Measurements from ENCODE around the gene LRP10.

DNA sequence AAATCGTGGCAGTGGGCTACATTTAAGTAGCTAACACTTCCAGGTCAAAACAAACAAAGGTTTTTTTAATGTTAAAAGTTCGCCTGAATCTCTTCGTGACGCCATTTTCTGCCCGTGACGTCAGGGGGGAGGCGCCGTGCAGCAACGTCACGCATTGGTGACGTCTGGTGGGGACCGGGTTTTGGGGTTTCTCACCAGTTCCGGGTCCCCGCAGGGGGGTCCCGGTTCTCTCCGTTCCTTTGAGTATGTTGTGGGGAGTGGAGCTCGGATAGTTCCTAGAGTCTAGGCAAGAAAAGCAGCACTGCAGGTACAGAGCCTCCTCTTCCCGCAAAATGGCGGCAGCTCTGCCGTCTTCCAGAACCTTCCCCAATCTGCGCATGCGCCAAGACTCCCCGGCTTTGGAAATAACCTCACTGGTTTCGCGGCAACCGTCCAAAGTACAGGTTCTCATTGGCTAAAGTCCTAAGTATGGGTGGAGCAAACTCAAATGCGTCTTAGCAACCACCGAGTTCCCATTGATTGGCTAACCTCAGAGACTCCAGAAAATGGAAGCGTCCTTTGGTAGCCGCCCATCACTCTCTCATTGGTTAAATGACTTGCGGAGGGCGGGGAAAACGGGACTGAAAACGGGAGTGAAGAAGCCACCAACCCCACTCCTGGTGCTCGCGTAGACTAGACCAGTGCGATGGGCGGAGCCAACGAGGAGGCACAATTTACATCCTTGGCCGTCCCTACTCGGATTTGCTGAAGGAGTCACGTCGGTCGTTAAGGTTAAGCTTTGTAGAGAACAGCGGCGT, 47.5 kb downstream of the LRP10 start, which contains the start of gene RBM23:
- TF ChIP-seq, protein P1, sequence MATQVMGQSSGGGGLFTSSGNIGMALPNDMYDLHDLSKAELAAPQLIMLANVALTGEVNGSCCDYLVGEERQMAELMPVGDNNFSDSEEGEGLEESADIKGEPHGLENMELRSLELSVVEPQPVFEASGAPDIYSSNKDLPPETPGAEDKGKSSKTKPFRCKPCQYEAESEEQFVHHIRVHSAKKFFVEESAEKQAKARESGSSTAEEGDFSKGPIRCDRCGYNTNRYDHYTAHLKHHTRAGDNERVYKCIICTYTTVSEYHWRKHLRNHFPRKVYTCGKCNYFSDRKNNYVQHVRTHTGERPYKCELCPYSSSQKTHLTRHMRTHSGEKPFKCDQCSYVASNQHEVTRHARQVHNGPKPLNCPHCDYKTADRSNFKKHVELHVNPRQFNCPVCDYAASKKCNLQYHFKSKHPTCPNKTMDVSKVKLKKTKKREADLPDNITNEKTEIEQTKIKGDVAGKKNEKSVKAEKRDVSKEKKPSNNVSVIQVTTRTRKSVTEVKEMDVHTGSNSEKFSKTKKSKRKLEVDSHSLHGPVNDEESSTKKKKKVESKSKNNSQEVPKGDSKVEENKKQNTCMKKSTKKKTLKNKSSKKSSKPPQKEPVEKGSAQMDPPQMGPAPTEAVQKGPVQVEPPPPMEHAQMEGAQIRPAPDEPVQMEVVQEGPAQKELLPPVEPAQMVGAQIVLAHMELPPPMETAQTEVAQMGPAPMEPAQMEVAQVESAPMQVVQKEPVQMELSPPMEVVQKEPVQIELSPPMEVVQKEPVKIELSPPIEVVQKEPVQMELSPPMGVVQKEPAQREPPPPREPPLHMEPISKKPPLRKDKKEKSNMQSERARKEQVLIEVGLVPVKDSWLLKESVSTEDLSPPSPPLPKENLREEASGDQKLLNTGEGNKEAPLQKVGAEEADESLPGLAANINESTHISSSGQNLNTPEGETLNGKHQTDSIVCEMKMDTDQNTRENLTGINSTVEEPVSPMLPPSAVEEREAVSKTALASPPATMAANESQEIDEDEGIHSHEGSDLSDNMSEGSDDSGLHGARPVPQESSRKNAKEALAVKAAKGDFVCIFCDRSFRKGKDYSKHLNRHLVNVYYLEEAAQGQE (IDR thresholded peaks at IDR 0.05; ENCODE audit: insufficient read depth in 1 of 2, low read depth in 2 of 2, low read length in 2 of 2), result no peak
- peak; percentile 72 for TF ChIP-seq POLR2AphosphoS5 (IDR thresholded peaks at IDR 0.05; ENCODE audit: low read depth, low read length)
- no peak for TF ChIP-seq SIN3A (IDR thresholded peaks at IDR 0.05; ENCODE audit: borderline replicate concordance, insufficient read depth, low read length)
- TF ChIP-seq FOXP2 (optimal IDR thresholded peaks at IDR 0.05; ENCODE audit: borderline replicate concordance, extremely low read depth, extremely low read length, insufficient read depth), result no peak

Measured in PFSK-1 (cell line).